Hepatocyte (in vitro differentiated cells): ENCODE measurements around the gene CPED1.

Experiments used
- CTCF ChIP-seq: fragments of 200-600 bp; sonication (generic); IDR thresholded peaks from 2 replicates; pipeline ENCODE4 v1.5.1; 2016; ENCODE audit warnings: antibody characterized with exemption, mild to moderate bottlenecking; ENCODE audit not compliant: poor library complexity
- EZH2 ChIP-seq: fragments of 200-600 bp; sonication (generic); IDR thresholded peaks from 2 replicates; pipeline ENCODE4 v1.6.1; 2016; ENCODE audit warnings: antibody characterized with exemption, mild to moderate bottlenecking, borderline replicate concordance
- EZH2phosphoT487 ChIP-seq: fragments of 200-600 bp; sonication (generic); IDR thresholded peaks from one replicate; pipeline ENCODE4 v1.6.1; 2018; ENCODE audit warnings: antibody characterized with exemption, mild to moderate bottlenecking, low read depth, moderate library complexity; ENCODE audit not compliant: unreplicated experiment, severe bottlenecking

GRCh38 chr7:121103579-121103978 is 115.1 kb downstream of the CPED1 start:
- TF ChIP-seq CTCF (no peak), EZH2phosphoT487 (no peak), EZH2 (no peak)
